Effector memory CD8-positive, alpha-beta T cell (primary cell): ENCODE measurements around the gene KCNMA1.
"Not testable (repeated sequence)": the region's sequence is repeated elsewhere in the genome, so short reads cannot be mapped to it uniquely, and the experiment has no call there.

Experiments used
- ATAC-seq: fragments of 150-1000 bp; cut with Tn5 transposase; replicated peaks from 2 replicates; pipeline ENCODE4 v1.10.0; 2021; ENCODE audit warnings: mild to moderate bottlenecking, moderate library complexity
- DNase-seq, 3 experiments: peaks; one replicate each; pipeline ENCODE4 v3.0.0; 2021
- H3K27ac Mint-ChIP-seq, 2 donors: one replicate each; pipeline ENCODE4 v1.8.0; 2022; ENCODE audit warnings: mild to moderate bottlenecking in 2 of 2, mixed read lengths in 2 of 2, moderate library complexity in 2 of 2
- H3K27me3 Mint-ChIP-seq, 2 donors: one replicate each; pipeline ENCODE4 v1.8.0; 2022; ENCODE audit warnings: mixed read lengths in 2 of 2
- H3K36me3 Mint-ChIP-seq: one replicate; pipeline ENCODE4 v1.8.0; 2022; ENCODE audit warnings: mild to moderate bottlenecking, moderate library complexity, mixed read lengths; ENCODE audit not compliant: insufficient read depth
- H3K4me1 Mint-ChIP-seq, 2 donors: one replicate each; pipeline ENCODE4 v1.8.0; 2022; ENCODE audit warnings: low read depth in 2 of 2, mixed read lengths in 2 of 2
- H3K4me3 Mint-ChIP-seq, 2 donors: one replicate each; pipeline ENCODE4 v1.8.0; 2022; ENCODE audit warnings: mild to moderate bottlenecking in 2 of 2, mixed read lengths in 2 of 2, moderate library complexity in 2 of 2
- H3K9me3 Mint-ChIP-seq, 2 donors: one replicate each; pipeline ENCODE4 v1.8.0; 2022; ENCODE audit warnings: mixed read lengths in 2 of 2

Gene KCNMA1

GRCh38 chr10:77673101-77673500 is 35.5 kb upstream of the KCNMA1 start:
- peaks cover 42 to 44% of the 10 kb centered on the region in 2 donors for H3K27me3 Mint-ChIP-seq
- no peaks in the 10 kb centered on the region for H3K9me3 Mint-ChIP-seq
- H3K4me1 Mint-ChIP-seq, result peaks cover 6 to 7% of the 10 kb centered on the region in 2 donors
- no peak overlapping the region for H3K4me3 Mint-ChIP-seq
- ATAC-seq (no peak), DNase-seq (no peak)
- H3K27ac Mint-ChIP-seq, result no peak overlapping the region
- H3K36me3 Mint-ChIP-seq, result no peaks in the 10 kb centered on the region

- ATAC-seq, result no peak
- Mint-ChIP-seq H3K27ac (no peak overlapping the region), H3K27me3 (peaks cover 41 to 57% of the 10 kb centered on the region in 2 donors), H3K36me3 (no peaks in the 10 kb centered on the region), H3K4me3 (no peak overlapping the region), H3K4me1 (peaks cover 6 to 7% of the 10 kb centered on the region in 2 donors), H3K9me3 (no peaks in the 10 kb centered on the region)
- no peak for DNase-seq
Measured at GRCh38 chr10:77671594-77672252, 34.1 kb upstream of the KCNMA1 start.

- H3K9me3 Mint-ChIP-seq, result no peaks in the 10 kb centered on the region
- peak overlapping the region in 1 of 2 donors; percentile 17 for H3K27ac Mint-ChIP-seq
- H3K4me1 Mint-ChIP-seq, result peaks cover 6 to 7% of the 10 kb centered on the region in 2 donors
- H3K27me3 Mint-ChIP-seq, result peaks cover 41 to 65% of the 10 kb centered on the region in 2 donors
- no peaks in the 10 kb centered on the region for H3K36me3 Mint-ChIP-seq
- DNase-seq, result no peak
- ATAC-seq, result no peak
- no peak overlapping the region for H3K4me3 Mint-ChIP-seq
Measured at GRCh38 chr10:77670817-77671443, 33.3 kb upstream of the KCNMA1 start.

GRCh38 chr10:77669892-77670291 is 32.3 kb upstream of the KCNMA1 start:
- Mint-ChIP-seq H3K36me3 (no peaks in the 10 kb centered on the region), H3K9me3 (no peaks in the 10 kb centered on the region), H3K27me3 (peaks cover 41 to 74% of the 10 kb centered on the region in 2 donors), H3K27ac (no peak overlapping the region), H3K4me3 (no peak overlapping the region), H3K4me1 (peaks cover 6 to 7% of the 10 kb centered on the region in 2 donors)
- no peak for DNase-seq
- no peak for ATAC-seq

GRCh38 chr10:77667426-77668324 is 30.1 kb upstream of the KCNMA1 start:
- Mint-ChIP-seq H3K4me1 (no peaks in the 10 kb centered on the region), H3K27me3 (peaks cover 52 to 80% of the 10 kb centered on the region in 2 donors), H3K36me3 (no peaks in the 10 kb centered on the region), H3K9me3 (no peaks in the 10 kb centered on the region), H3K4me3 (no peak overlapping the region), H3K27ac (no peak overlapping the region)
- DNase-seq, result no peak
- no peak for ATAC-seq

GRCh38 chr10:77666821-77667220 is 29.2 kb upstream of the KCNMA1 start:
- no peak overlapping the region for H3K27ac Mint-ChIP-seq
- H3K27me3 Mint-ChIP-seq, result peaks cover 46 to 85% of the 10 kb centered on the region in 2 donors
- no peak overlapping the region for H3K4me3 Mint-ChIP-seq
- ATAC-seq, result no peak
- H3K4me1 Mint-ChIP-seq, result no peaks in the 10 kb centered on the region
- H3K36me3 Mint-ChIP-seq, result no peaks in the 10 kb centered on the region
- H3K9me3 Mint-ChIP-seq, result no peaks in the 10 kb centered on the region
- DNase-seq, result no peak

GRCh38 chr10:77664696-77665095 is 27.1 kb upstream of the KCNMA1 start:
- Mint-ChIP-seq H3K4me3 (no peak overlapping the region), H3K27me3 (peaks cover 37 to 79% of the 10 kb centered on the region in 2 donors), H3K9me3 (no peaks in the 10 kb centered on the region), H3K4me1 (no peaks in the 10 kb centered on the region), H3K36me3 (no peaks in the 10 kb centered on the region), H3K27ac (no peak overlapping the region)
- DNase-seq, result no peak
- ATAC-seq, result no peak

- H3K27me3 Mint-ChIP-seq, result peaks cover 37 to 73% of the 10 kb centered on the region in 2 donors
- DNase-seq (no peak), ATAC-seq (no peak)
- no peaks in the 10 kb centered on the region for H3K36me3 Mint-ChIP-seq
- H3K4me1 Mint-ChIP-seq, result no peaks in the 10 kb centered on the region
- H3K9me3 Mint-ChIP-seq, result no peaks in the 10 kb centered on the region
- H3K4me3 Mint-ChIP-seq, result no peak overlapping the region
- H3K27ac Mint-ChIP-seq, result no peak overlapping the region
Measured at GRCh38 chr10:77664008-77664407, 26.4 kb upstream of the KCNMA1 start.

- no peaks in the 10 kb centered on the region for H3K4me1 Mint-ChIP-seq
- no peaks in the 10 kb centered on the region for H3K36me3 Mint-ChIP-seq
- H3K4me3 Mint-ChIP-seq, result no peak overlapping the region
- H3K27me3 Mint-ChIP-seq, result peaks cover 41 to 63% of the 10 kb centered on the region in 2 donors
- no peak for ATAC-seq
- no peaks in the 10 kb centered on the region for H3K9me3 Mint-ChIP-seq
- no peak overlapping the region for H3K27ac Mint-ChIP-seq
- no peak for DNase-seq
Measured at GRCh38 chr10:77661674-77662073, 24.1 kb upstream of the KCNMA1 start.

- H3K36me3 Mint-ChIP-seq, result no peaks in the 10 kb centered on the region
- H3K9me3 Mint-ChIP-seq, result no peaks in the 10 kb centered on the region
- no peak for ATAC-seq
- H3K4me3 Mint-ChIP-seq, result no peak overlapping the region
- no peaks in the 10 kb centered on the region for H3K4me1 Mint-ChIP-seq
- H3K27ac Mint-ChIP-seq, result no peak overlapping the region
- H3K27me3 Mint-ChIP-seq, result peaks cover 46 to 63% of the 10 kb centered on the region in 2 donors
- DNase-seq, result no peak
Measured at GRCh38 chr10:77661100-77661499, 23.5 kb upstream of the KCNMA1 start.

- not testable (repeated sequence) for DNase-seq, ATAC-seq, H3K9me3 Mint-ChIP-seq, H3K4me1 Mint-ChIP-seq, H3K4me3 Mint-ChIP-seq, H3K27ac Mint-ChIP-seq, H3K36me3 Mint-ChIP-seq
- H3K27me3 Mint-ChIP-seq, result peaks cover 51 to 53% of the 10 kb centered on the region in 2 donors
Measured at GRCh38 chr10:77659046-77659670, 21.6 kb upstream of the KCNMA1 start.

GRCh38 chr10:77653210-77653609 is 15.6 kb upstream of the KCNMA1 start:
- DNase-seq (no peak), ATAC-seq (no peak)
- peaks cover 0 to 7% of the 10 kb centered on the region in 2 donors for H3K9me3 Mint-ChIP-seq
- peaks cover 39 to 55% of the 10 kb centered on the region in 2 donors for H3K27me3 Mint-ChIP-seq
- H3K4me1 Mint-ChIP-seq, result no peaks in the 10 kb centered on the region
- H3K36me3 Mint-ChIP-seq, result no peaks in the 10 kb centered on the region
- H3K27ac Mint-ChIP-seq, result no peak overlapping the region
- no peak overlapping the region for H3K4me3 Mint-ChIP-seq
